Measurements from ENCODE around the gene C3orf18. TPM values are rescaled to one million over a fixed set of nuclear protein-coding genes. Genes with fewer than 3 reads are reported as not detected.

C3orf18 gene
- total RNA-seq, 2 donors from 2014 or later = 2.4 to 2.9 TPM

DNA sequence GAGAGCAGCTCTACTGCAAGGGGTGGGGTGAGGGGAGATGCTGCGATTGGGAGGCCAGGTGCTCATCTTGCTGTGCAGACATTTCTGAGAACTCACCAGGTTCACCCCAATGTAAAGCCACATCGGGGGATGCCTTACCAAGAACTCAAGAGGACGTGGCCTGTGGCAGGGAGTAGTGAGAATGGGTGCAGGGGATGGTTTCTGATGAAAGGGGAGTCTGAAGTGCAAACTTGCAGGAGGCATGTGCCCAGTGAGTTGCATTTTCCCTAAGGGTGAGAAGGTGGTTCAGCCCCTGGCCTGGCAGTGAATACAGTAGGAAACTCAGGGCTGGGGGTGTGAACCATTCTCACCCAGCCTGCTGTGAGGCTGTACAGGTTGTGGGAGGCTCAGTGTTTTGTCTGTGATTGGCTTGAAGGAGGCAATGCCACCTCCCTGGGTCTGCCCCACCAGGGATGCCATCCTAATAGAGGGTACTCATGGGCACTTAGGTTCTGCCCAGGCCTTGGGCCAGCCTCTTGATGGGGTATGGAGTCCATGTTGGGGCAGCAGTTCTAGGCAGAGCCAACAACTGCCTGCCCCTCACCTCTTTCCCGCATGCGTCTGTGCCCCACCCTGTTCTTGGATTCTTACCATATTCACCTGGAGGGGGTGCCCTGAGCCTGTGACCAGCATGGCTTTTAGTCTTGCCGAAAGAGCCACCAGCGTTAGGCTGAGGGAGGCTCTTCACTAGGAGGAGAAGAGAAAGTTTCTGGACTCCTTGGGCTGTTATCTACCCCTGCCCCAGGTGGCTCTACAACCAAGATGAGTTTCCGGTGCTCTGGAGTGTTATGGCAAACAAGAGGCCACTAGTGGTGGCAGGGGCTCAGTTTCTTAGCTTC is 6.3 kb upstream of the C3orf18 start:
- no peak for DNase-seq
- Histone ChIP-seq H3K9ac (ENCODE audit: low read depth in 2 of 2, low read length in 2 of 2) (no peak overlapping the region), H3K4me3 (no peak overlapping the region), H3K27me3 (no peaks in the 10 kb centered on the region), H3K27ac (no peak overlapping the region), H3K36me3 (no peaks in the 10 kb centered on the region), H3K4me1 (no peaks in the 10 kb centered on the region), H3K9me3 (no peaks in the 10 kb centered on the region)
- intact Hi-C loops (cut with DNase I) = loop anchor here (5.0 kb wide), 1 partner anchor 803 kb away; no protein-coding TSS in a partner anchor
- TF ChIP-seq, protein P1, sequence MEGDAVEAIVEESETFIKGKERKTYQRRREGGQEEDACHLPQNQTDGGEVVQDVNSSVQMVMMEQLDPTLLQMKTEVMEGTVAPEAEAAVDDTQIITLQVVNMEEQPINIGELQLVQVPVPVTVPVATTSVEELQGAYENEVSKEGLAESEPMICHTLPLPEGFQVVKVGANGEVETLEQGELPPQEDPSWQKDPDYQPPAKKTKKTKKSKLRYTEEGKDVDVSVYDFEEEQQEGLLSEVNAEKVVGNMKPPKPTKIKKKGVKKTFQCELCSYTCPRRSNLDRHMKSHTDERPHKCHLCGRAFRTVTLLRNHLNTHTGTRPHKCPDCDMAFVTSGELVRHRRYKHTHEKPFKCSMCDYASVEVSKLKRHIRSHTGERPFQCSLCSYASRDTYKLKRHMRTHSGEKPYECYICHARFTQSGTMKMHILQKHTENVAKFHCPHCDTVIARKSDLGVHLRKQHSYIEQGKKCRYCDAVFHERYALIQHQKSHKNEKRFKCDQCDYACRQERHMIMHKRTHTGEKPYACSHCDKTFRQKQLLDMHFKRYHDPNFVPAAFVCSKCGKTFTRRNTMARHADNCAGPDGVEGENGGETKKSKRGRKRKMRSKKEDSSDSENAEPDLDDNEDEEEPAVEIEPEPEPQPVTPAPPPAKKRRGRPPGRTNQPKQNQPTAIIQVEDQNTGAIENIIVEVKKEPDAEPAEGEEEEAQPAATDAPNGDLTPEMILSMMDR (IDR thresholded peaks at IDR 0.05) = no peak

GRCh38 chr3:50572801-50573371 is 5.3 kb upstream of the C3orf18 start:
- Histone ChIP-seq H3K4me3 (no peak overlapping the region), H3K9ac (ENCODE audit: low read depth in 2 of 2, low read length in 2 of 2) (peak overlapping the region in 1 of 2 donors; percentile 55), H3K9me3 (no peaks in the 10 kb centered on the region), H3K4me1 (no peaks in the 10 kb centered on the region), H3K36me3 (no peaks in the 10 kb centered on the region), H3K27ac (peak overlapping the region; percentile 37), H3K27me3 (no peaks in the 10 kb centered on the region)
- TF ChIP-seq, protein P1 (IDR thresholded peaks at IDR 0.05) = no peak
- DNase-seq = no peak
- intact Hi-C loops (cut with DNase I) = loop anchor here (5.0 kb wide), 1 partner anchor 804 kb away; no protein-coding TSS in a partner anchor

GRCh38 chr3:50572158-50572557 is 4.6 kb upstream of the C3orf18 start:
- DNase-seq = peak; percentile 83
- H3K36me3 ChIP-seq = no peaks in the 10 kb centered on the region
- no peaks in the 10 kb centered on the region for H3K4me1 ChIP-seq
- H3K9me3 ChIP-seq = no peaks in the 10 kb centered on the region
- TF ChIP-seq, protein P1 (IDR thresholded peaks at IDR 0.05) = peak; percentile 87
- no peaks in the 10 kb centered on the region for H3K27me3 ChIP-seq
- no peak overlapping the region for H3K4me3 ChIP-seq
- peak overlapping the region; percentile 37 for H3K27ac ChIP-seq
- H3K9ac ChIP-seq (ENCODE audit: low read depth in 2 of 2, low read length in 2 of 2) = peak overlapping the region in 1 of 2 donors; percentile 55
- intact Hi-C loops (cut with DNase I) = loop anchor here (5.0 kb wide), 1 partner anchor 805 kb away; no protein-coding TSS in a partner anchor

- Histone ChIP-seq H3K9me3 (no peaks in the 10 kb centered on the region), H3K27ac (no peak overlapping the region), H3K9ac (ENCODE audit: low read depth in 2 of 2, low read length in 2 of 2) (no peak overlapping the region), H3K36me3 (no peaks in the 10 kb centered on the region), H3K4me1 (no peaks in the 10 kb centered on the region), H3K4me3 (no peak overlapping the region), H3K27me3 (no peaks in the 10 kb centered on the region)
- intact Hi-C loops (cut with DNase I) = loop anchor here (2.0 to 5.0 kb wide), 2 partner anchors 41 to 806 kb away; no protein-coding TSS in a partner anchor
- no peak for DNase-seq
- TF ChIP-seq, protein P1 (IDR thresholded peaks at IDR 0.05) = no peak
Observed at GRCh38 chr3:50571486-50571885, 3.9 kb upstream of the C3orf18 start.

DNA sequence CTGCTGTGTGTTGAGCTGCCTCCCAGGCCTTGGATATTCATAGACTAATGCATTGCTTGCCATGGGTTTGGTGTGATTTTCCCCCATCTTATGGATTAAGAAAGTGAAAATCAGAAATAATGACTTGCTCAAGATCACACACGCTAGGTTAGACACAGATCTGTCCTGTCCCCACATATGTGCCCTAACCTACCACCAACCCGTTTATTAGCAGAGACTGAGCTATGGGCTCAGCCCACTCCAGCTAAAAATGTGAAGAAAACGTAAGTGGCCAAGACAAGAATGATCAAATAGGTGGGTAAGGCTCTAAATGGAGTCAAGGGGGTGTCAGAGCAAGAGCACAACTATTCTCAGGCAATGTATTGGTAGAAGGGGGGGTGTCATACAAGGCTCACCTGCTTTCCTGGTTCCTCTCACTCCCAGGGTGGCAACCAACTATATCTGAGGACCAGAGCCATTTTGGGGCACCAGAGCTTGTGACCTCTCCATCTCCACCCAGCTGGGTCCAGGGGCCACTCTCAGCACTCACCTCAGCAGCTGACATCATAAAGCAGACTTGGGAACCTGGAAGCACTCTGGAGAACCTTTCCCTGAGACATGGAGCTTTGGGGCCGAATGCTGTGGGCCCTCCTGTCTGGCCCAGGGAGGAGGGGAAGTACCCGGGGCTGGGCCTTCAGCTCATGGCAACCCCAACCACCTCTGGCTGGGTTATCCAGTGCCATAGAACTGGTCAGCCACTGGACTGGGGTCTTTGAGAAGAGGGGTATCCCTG is 3.1 kb upstream of the C3orf18 start:
- Histone ChIP-seq H3K9ac (ENCODE audit: low read depth in 2 of 2, low read length in 2 of 2) (peak overlapping the region in 1 of 2 donors; percentile 96), H3K4me3 (no peak overlapping the region), H3K4me1 (no peaks in the 10 kb centered on the region), H3K27me3 (no peaks in the 10 kb centered on the region), H3K27ac (no peak overlapping the region), H3K36me3 (no peaks in the 10 kb centered on the region), H3K9me3 (no peaks in the 10 kb centered on the region)
- DNase-seq = no peak
- TF ChIP-seq, protein P1 (IDR thresholded peaks at IDR 0.05) = no peak
- intact Hi-C loops (cut with DNase I) = loop anchor here (2.0 to 5.0 kb wide), 2 partner anchors 42 to 807 kb away; no protein-coding TSS in a partner anchor
